IPS-NIHi7 (cell line): Measurements from ENCODE around the gene SERPINB6.
A peak's percentile ranks its signal among the peaks of the same experiment; 100 is the strongest.
"Not testable (repeated sequence)": the region's sequence is repeated elsewhere in the genome, so short reads cannot be mapped to it uniquely, and the experiment has no call there.

Source experiments
- DNase-seq: peaks from one replicate; pipeline ENCODE4 v3.0.0; 2012; ENCODE audit warnings: mixed read lengths; ENCODE audit errors: extremely low spot score

Gene SERPINB6

GRCh38 chr6:2971420-2972218 lies at the start of gene SERPINB6:
TSS of gene SERPINB6 (minus strand) at chr6:2971567. CDS start at chr6:2959332, 12,235 bp downstream.
- peak; percentile 38 for DNase-seq

DNA sequence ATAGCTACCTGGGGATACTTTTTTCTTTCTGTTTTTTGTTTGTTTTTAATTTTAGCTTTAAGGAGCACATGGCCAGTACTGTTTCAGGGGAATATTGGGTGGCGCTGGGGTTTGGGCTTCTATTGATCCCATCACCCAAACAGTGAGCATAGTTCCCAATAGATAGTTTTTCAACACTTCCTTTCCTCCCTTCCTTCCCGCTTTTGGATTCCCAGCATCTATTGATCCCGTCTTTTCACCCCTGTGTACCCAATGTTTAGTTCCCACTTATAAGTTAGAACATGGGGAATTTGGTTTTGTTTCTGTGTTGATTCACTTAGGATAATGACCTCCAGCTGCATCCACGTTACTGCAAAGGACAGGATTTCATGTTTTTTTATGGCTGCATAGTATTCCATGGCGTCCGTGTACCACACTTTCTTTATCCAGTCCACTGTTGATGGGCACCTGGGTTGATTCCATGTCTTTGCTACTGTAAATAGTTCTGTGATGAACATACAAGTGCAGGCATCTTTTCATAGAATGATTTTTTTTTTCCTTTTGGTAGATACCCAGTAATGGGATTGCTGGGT lies 48.5 kb upstream of the SERPINB6 start:
- no peak for DNase-seq

- no peak for DNase-seq
Observed at GRCh38 chr6:3019065-3019464, 47.7 kb upstream of the SERPINB6 start.

DNA sequence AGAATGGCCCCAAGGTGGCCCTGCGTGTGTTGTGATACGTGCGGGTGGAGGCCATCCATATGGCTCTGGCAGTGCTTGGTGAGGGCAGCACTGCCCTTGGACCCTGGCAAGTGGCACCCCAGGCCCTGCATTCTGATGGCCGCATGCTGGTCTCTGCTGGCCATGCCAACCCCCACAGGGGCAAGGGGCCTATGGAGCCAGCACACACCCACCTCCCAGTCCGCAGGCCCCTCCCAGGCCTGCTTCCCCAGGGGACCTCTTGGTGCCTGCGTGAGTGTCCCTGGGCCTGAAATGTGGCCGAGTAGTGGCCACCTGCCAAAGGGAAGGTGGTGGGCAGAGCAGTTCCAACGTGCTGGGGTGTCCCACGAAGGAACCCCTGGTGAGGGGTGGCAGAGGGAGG lies 45.9 kb upstream of the SERPINB6 start:
- no peak for DNase-seq

GRCh38 chr6:3016473-3017280 lies 45.3 kb upstream of the SERPINB6 start:
- DNase-seq = no peak

- DNase-seq = no peak
Observed at GRCh38 chr6:3015144-3015543, 43.8 kb upstream of the SERPINB6 start.

- DNase-seq = no peak
Observed at GRCh38 chr6:3014675-3015066, 43.3 kb upstream of the SERPINB6 start.

DNA sequence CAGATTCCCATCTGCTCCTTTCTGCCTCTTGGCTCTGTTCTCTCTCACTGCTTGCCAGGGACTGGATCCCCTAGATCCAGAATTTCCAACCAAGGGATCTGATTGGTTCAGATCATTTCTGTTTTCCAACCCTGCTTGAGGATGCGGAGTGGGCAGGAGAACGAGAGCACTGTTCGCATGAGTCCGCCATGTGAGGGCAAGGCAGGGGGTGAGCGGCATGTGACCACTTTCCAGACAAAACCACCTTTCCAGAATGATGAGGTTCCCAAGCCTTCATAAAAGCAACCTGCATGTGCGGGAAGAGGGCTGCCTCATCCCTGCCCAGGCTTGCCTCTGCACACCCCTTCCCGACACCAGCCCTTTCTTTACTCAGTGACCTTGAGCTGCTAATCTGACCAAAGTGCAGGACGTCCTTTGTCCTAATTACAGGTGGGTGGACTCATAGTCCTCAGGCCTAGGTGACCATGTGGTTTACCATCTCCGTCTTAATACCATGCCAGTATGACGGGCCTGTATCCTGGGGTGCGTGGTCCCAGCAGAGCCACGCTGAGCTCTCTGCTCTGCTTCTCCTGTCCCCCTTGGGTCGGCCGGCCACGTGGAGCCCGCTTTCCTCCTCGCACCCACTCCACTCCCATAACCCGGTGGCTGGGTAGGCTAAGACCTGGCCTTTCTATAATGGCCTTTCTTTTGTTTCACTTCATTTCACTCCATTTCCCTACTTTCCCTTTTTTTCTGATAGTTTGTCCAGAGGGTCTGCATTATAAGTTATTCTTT lies 42.7 kb upstream of the SERPINB6 start:
- no peak for DNase-seq

- no peak for DNase-seq
Observed at GRCh38 chr6:3013486-3013885, 42.1 kb upstream of the SERPINB6 start.

DNA sequence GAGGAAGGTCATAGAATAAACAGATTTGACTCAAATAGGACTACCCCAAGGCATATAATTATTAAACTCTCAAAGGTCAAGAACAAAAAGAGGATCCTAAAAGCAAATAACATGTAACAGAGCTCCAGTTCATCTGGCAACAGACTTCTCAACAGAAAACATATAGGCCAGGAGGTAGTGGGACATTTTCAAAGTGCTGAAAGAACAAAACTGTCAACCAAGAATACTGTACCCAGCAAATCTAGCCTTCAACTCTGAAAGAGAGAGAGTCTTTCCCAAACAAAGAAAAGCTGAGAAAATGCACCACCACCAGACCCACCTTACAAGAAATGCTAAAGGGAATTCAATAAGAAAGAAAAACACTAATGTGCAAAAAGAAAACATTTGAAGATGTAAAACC lies 40.2 kb upstream of the SERPINB6 start:
- DNase-seq = no peak

DNA sequence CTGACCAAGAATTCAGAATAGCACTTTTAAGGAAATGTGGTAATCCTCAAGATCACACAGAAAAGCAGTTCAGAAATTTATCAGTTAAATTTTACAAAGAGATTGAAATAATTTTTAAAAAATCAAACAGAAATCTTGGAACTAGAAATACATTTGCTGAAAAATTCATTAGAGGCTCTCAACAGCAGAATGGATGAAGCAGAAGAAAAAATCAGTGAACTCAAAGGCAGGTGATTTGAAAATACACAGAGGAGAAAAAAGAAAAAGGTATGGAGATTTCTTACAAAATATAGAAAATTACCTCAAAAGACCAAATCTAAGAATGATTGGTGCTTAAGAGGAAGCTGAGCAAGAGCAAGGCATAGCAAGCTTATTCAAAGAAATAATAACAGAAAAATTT lies 39.8 kb upstream of the SERPINB6 start:
- DNase-seq = no peak

- no peak for DNase-seq
Observed at GRCh38 chr6:3009930-3010329, 38.6 kb upstream of the SERPINB6 start.

GRCh38 chr6:3008712-3009265 lies 37.4 kb upstream of the SERPINB6 start:
- not testable (repeated sequence) for DNase-seq

- no peak for DNase-seq
Observed at GRCh38 chr6:3007571-3007970, 36.2 kb upstream of the SERPINB6 start.

DNA sequence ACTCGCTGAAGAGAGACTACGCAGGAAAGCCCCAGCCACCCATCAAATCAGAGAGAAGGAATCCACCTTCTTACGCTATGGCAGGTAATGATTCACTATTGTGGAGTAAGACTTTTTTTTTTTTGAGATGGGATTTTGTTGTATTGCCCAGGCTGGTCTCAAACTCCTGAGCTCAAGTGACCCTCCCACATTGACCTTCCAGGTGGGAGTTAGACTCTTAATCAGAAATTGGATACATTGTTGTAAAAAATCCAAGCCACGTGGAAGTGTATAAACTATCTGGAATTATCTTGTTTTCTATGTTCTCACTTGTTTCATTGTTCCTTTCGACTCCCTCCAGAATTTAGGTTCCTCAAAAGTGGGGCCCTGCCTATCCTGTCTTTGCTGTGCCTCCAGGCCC lies 35.1 kb upstream of the SERPINB6 start:
- DNase-seq = no peak

DNA sequence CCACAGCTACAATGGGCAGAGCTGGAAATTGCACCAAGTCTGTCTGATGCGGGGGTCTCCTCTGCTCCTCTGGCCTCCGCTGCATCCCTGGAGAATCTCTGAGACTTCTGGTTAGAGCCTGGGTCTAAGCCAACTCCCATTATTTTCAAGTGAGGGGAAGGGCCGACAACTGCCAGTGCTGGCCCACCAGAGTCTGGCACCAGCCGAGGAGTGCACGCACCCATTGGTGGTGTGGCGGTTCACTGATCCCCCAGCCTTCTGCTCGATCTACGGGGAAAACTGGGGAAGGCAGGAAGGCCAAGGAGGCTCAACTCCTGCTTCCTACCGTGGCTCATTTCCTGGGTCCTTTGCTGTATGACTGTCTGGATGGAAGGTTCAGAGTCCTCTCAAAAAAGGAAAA lies 34.5 kb upstream of the SERPINB6 start:
- DNase-seq = no peak

DNA sequence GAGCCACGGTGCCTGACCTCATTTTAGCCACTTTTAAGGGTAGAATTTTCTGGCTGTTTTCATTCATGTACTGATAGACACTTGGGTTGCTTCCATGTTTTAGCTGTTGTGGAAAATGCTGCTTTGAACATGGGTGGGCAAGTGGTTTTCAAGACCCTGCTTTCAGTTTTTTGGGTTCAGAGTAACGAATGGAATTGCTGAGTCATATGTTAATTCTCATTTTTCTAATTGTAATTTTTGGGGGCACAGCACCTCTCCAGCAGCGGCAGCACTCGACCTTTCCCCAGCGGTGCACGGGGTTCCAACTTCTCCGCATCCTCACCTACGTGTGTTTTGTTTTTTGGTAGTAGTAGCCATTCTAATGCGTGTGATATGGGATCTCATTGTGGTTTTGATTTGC lies 33.7 kb upstream of the SERPINB6 start:
- no peak for DNase-seq

DNA sequence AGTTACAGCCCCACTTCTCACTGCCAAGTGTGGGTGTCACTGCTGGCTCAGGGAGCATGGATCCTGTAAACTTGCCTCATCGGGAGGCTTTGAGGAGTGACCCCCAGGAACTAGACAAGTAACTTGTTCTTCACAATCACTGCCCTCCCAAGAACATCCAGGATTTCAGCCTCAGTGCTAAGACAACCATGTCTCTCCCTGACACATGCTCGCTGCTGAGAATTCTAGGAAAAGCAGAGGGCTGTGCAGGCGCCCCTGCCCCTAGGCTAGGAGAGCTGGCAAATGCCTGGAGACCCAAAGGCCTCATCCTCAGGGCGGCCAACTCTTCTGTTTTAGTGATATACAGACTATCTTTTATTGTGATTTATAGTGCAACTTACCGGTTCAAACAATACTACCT lies 31.9 kb upstream of the SERPINB6 start:
- not testable (repeated sequence) for DNase-seq

DNA sequence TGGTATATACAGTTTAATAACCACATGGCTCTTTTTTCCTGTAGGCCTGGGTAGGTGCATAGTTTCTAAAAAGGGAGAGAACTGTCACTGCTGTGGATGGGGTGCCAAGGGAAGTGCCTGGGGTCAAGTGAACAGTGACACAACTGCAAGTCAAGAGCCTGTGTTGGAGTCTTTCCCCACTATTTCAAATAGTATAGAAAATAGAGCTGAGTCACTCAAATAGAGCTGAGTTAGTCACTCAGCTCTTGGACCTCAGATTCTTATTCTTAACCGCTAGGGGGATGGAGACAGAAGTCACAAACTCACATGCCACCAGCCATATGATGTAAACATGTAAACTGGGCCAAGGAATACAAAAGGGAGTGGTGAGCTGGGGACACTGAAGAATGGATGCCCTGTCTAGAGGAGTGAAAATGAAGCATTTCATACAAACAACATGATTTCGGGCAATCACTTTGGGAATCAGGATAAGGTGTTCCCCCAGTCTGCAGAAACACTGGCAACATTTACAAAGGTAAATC lies 30.5 kb upstream of the SERPINB6 start:
- DNase-seq = peak; percentile 62

GRCh38 chr6:3001146-3001772 lies 29.9 kb upstream of the SERPINB6 start:
- DNase-seq = no peak
